Islet precursor cell (in vitro differentiated cells): ENCODE results near the gene ARHGEF37.
A peak's percentile ranks its signal among the peaks of the same experiment; 100 is the strongest.
"Not testable (repeated sequence)": the region's sequence is repeated elsewhere in the genome, so short reads cannot be mapped to it uniquely, and the experiment has no call there.

Experiments
- DNase-seq: peaks from one replicate; pipeline ENCODE4 v3.0.0-alpha.2; 2018

ARHGEF37 gene

GRCh38 chr5:149652697-149653096, 71.4 kb downstream of the ARHGEF37 start:
- DNase-seq, result no peak

- DNase-seq, result no peak
Observed at GRCh38 chr5:149654231-149654630, 72.9 kb downstream of the ARHGEF37 start.

- no peak for DNase-seq
Observed at GRCh38 chr5:149654883-149655505, 73.7 kb downstream of the ARHGEF37 start.

GRCh38 chr5:149656576-149657182, 75.4 kb downstream of the ARHGEF37 start:
- DNase-seq, result peak; percentile 79

GRCh38 chr5:149657324-149657723, 76.0 kb downstream of the ARHGEF37 start:
- DNase-seq, result no peak

GRCh38 chr5:149658299-149658698, 77.0 kb downstream of the ARHGEF37 start:
- DNase-seq, result no peak

GRCh38 chr5:149664083-149664482, 82.8 kb downstream of the ARHGEF37 start:
- DNase-seq, result peak; percentile 61

GRCh38 chr5:149664666-149665415, 83.5 kb downstream of the ARHGEF37 start:
- no peak for DNase-seq

GRCh38 chr5:149665416-149666175, 84.3 kb downstream of the ARHGEF37 start:
- no peak for DNase-seq

GRCh38 chr5:149666212-149666852, 85.0 kb downstream of the ARHGEF37 start:
- no peak for DNase-seq

GRCh38 chr5:149667084-149667828, 86.0 kb downstream of the ARHGEF37 start:
- DNase-seq, result no peak

GRCh38 chr5:149667829-149668330, 86.6 kb downstream of the ARHGEF37 start:
- DNase-seq, result no peak

GRCh38 chr5:149669273-149669672, 88.0 kb downstream of the ARHGEF37 start:
- not testable (repeated sequence) for DNase-seq

GRCh38 chr5:149671544-149671943, 90.2 kb downstream of the ARHGEF37 start:
- DNase-seq, result no peak

- peak; percentile 11 for DNase-seq
Observed at GRCh38 chr5:149672701-149673476, 91.6 kb downstream of the ARHGEF37 start.

- DNase-seq, result peak; percentile 23
Observed at GRCh38 chr5:149674686-149675085, 93.4 kb downstream of the ARHGEF37 start.

- DNase-seq, result no peak
Observed at GRCh38 chr5:149675610-149676201, 94.4 kb downstream of the ARHGEF37 start.

- DNase-seq, result no peak
Observed at GRCh38 chr5:149677731-149678130, 96.4 kb downstream of the ARHGEF37 start.

GRCh38 chr5:149679876-149680809, 98.8 kb downstream of the ARHGEF37 start:
- DNase-seq, result peak; percentile 39
